HG03039 (cell line): Measurements from ENCODE around the gene ZNF423.

Source experiments
- ATAC-seq: cut with Tn5 transposase; IDR thresholded peaks from one replicate; pipeline ENCODE4 v1.9.1; 2021; ENCODE audit warnings: mild to moderate bottlenecking, moderate library complexity; ENCODE audit not compliant: unreplicated experiment

Gene ZNF423

GRCh38 chr16:49592546-49593423 is 263.1 kb downstream of the ZNF423 start:
- ATAC-seq: no peak

DNA sequence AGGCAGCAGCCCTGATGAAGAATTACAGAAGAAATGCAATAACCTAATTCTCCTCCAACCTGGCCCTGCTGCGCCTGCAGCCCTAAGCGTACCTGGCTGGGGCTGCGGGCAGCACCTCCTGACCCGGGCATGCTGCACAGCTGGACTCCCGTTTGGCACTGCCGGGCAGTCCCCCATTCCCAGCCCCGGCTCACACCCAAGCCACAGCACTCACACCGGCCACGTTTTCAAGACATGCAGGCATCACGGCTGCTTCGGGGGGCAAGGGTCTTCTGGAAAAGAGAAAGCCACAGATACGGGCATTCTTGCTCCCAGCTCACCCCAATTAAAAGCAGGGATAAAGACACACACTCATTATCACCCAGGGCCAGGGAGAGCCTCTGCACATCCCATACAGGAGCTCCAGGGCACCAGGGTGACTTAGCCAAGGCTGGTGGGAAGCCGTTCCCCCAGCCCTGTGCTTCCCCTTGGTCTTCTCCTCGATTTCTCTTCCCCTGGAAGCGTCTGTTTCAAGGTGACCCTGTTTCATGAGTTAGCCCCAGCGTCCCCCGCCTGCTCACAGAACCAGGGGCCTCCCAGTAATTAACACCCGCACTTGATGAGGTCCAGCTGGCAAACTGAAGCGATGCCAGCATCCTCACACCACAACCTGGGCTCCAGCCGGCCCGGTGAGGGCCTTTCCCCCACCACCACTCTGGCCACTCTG is 265.6 kb downstream of the ZNF423 start:
- ATAC-seq: no peak

GRCh38 chr16:49589544-49590031 is 266.3 kb downstream of the ZNF423 start:
- ATAC-seq: no peak

- no peak for ATAC-seq
These were observed 267.1 kb downstream of the ZNF423 start for GRCh38 chr16:49588729-49589384.

- ATAC-seq: no peak
These were observed 267.9 kb downstream of the ZNF423 start for GRCh38 chr16:49588026-49588425.

GRCh38 chr16:49587511-49587910 is 268.4 kb downstream of the ZNF423 start:
- ATAC-seq: no peak

DNA sequence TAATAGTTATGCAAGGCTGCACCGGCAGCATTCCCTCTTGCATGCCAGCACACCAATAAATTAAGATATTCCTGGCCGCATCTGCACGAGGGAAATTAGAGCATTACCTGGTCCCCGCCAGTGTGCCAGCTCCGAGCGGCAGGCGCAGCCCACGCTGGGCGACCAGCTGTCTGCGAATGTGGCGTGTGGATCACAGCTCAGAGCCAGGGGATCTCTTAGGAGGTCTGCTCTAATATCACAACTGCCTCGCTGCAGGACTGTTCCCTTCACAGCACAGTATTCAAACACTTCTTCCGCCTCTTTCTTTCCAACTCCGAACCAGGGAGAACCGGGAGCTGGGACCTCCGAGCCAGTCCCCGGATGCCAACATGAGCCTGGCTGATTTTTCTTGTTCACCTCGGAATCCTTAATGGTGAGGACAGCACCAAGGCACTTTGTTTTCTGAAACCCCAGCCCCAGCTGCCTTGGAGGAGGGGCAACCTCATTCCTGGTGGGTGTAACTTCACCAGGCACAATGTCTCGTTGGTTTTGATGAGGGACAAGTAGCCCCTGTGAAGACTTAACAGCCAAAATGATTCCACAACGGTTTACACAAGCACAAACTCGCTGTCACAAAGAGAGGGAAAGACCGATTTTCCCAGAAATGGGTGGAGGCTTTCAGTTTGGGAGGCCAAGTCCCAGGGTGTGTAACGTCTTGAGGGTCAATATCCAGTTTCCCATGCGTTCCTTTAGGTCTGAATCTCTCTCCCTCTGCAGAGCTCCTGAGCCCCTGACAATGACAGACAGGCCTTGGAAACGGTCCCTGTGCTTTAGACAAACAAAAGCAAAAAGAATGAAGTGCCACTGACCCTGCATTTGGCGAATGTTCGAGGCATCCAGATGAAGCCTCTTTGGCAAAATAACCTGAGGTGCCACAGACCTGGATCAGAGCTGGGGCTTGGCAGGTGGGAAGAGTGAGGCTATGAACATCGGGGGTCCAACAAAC is 269.2 kb downstream of the ZNF423 start:
- no peak for ATAC-seq

GRCh38 chr16:49585143-49585832 is 270.6 kb downstream of the ZNF423 start:
- ATAC-seq: no peak

DNA sequence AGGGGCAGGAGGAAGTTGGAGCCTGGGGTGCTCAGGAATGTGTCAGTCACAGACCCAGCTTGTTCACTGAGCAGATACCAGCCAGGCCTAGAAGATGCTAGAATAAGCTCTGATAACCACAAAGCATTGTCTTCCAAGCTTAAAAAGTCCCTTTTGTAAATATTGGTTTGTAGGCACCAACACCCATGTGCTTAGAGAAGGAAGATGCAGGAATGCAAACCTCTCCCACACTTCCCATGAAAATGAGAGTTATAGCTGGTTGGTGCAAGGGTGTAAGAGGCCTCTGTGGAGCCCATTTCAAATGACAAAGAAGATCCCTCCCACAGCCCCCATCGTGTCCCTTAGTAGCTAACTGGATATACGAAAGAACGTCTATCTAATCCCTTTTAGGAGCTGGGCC is 272.0 kb downstream of the ZNF423 start:
- ATAC-seq: no peak

- ATAC-seq: no peak
These were observed 274.1 kb downstream of the ZNF423 start for GRCh38 chr16:49581630-49582298.

DNA sequence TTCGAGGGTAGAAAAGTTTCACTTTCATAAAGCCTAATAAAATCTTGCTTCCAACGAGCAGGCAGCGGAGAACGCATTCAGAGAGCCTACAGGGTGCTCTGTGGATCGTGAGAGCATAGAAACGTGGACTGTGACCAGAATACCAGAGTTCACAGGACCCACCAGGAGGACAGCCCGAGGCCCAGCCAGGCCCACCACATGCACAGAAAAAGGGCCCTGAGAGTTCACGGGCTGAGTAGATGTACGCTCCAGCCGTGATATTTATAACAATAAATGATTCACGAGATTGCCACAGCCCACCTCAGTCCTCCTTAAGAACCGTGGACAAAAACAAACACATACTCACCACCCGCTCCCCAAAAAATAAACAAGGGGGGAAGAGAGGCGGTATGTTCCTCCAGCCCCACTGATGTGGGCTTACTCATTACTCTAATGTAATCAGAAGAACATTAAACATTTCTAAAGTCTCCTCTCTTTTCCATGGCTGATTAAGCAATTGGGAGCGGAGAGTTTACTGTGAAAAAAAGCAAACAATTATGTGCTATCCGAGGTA is 275.1 kb downstream of the ZNF423 start:
- ATAC-seq: no peak

GRCh38 chr16:49578435-49579024 is 277.4 kb downstream of the ZNF423 start:
- no peak for ATAC-seq

DNA sequence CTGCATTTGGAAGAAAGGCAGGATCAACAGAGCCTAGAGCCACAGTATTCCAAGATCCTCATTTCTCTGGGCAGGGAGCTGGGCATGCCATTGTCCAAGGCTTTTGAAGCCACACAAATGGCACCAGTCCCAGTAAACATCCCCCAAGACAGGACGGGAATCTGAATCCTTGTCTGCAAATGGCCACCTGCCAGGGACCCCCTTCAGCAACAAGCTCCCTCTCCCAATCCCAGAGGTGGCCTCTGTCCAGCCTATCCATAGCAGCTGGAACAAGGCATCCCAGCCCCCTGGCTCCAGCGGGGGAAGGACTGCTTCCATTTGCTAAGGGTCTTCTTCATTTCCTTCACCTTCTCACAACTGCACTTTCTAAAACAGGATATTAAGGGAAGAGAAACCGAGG is 277.9 kb downstream of the ZNF423 start:
- ATAC-seq: no peak

- no peak for ATAC-seq
These were observed 279.0 kb downstream of the ZNF423 start for GRCh38 chr16:49576941-49577340.

DNA sequence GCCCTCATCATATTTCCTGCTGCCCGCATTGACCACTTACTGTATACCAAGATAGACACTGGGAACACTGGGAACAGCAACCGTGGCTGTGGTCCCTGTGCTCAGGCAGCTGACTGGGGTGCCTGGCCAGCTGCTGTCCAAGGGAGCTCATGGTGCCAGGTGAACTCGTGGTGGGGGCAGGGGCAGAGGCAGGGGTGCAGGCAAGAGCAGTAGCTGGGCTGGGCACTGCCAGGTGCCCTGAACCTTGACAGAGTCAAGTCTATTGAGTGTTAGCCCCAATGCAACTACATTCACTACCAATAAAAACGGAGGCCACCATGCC is 279.8 kb downstream of the ZNF423 start:
- ATAC-seq: no peak

GRCh38 chr16:49575346-49576172 is 280.4 kb downstream of the ZNF423 start:
- peak; percentile 91 for ATAC-seq

DNA sequence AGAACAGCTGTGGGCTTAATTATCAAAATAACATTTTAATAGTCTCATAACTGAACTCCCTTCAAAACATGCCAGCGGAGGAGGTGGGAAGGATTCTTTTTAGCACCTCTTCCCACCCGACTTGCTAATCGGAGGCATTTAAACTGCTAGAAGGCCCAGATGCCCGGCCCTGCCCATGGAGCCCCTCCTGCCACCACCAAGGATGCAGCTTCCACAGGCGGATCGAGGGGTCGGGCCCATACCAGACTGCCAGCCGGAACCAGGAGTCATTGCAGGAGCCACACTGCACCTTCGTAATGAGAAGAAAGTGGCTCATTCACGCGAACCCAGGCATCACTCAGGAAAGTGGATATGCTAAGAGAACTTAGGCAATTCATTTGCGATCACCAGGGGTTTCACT is 281.1 kb downstream of the ZNF423 start:
- ATAC-seq: no peak

DNA sequence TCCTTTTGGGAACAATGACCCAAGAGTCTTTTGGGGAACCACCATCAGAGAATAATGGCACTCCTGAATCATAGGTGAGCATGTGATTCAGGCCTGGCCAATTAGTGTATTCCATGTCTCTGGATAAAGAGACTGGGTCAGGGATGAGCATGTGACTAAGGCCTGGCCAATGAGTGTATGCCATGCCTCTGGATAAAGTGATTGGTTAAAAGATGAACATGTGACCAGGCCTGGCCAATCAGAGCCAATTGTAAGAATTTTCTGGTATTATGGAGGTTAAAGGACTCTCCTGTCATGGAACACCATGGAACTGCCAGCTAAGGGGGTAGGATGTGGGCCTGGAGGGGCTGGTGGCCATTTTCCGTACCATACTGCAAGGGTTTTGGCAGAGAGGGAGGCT is 288.0 kb downstream of the ZNF423 start:
- no peak for ATAC-seq
